Right lobe of liver (tissue), 6 donors: ENCODE measurements around the gene XAGE2. TPM values are rescaled to one million over a fixed set of nuclear protein-coding genes. Genes with fewer than 3 reads are reported as not detected.

Experiments
- ATAC-seq, 4 donors: fragments of 200-7000 bp; cut with Tn5 transposase; one replicate each; pipeline ENCODE4 v1.9.1; 2020; ENCODE audit warnings: mild to moderate bottlenecking in 4 of 4, moderate library complexity in 4 of 4
- DNase-seq, 3 donors: peaks; one replicate each; pipeline ENCODE4 v3.0.0-alpha.2; 2020
- H3K27ac ChIP-seq, 3 donors: fragments of 200-600 bp; one replicate each; pipeline ENCODE4 v1.8.0; 2022
- H3K27me3 ChIP-seq, 2 donors: fragments of 200-600 bp; one replicate each; pipeline ENCODE4 v1.8.0; 2022
- H3K36me3 ChIP-seq, 4 donors: fragments of 200-600 bp; sonication (generic) in 1 of 4; one replicate each; pipeline versions ENCODE4 v1.5.1 to v1.8.0; 2017 to 2022; ENCODE audit warnings: control low read depth in 1 of 4
- H3K4me1 ChIP-seq, 4 donors: fragments of 200-600 bp; sonication (generic) in 1 of 4; one replicate each; pipeline versions ENCODE4 v1.5.1 to v1.8.0; 2017 to 2022; ENCODE audit warnings: control low read depth in 1 of 4
- H3K4me3 ChIP-seq, 3 donors: fragments of 200-600 bp; one replicate each; pipeline ENCODE4 v1.8.0; 2022
- H3K9me3 ChIP-seq, 4 donors: fragments of 200-600 bp; sonication (generic) in 1 of 4; one replicate each; pipeline versions ENCODE4 v1.5.1 to v1.8.0; 2017 to 2022; ENCODE audit warnings: control low read depth in 1 of 4
- POLR2A ChIP-seq: fragments of 450-650 bp; IDR thresholded peaks from one replicate; pipeline ENCODE4 v1.6.1; 2017; ENCODE audit warnings: antibody characterized with exemption, mild to moderate bottlenecking
- WGBS: methylation state at CpG from one replicate; pipeline ENCODE4 v1.1.6; 2018; ENCODE audit warnings: low coverage, low lambda C conversion rate; ENCODE audit not compliant: insufficient coverage; ENCODE audit errors: missing lambda C conversion rate; 5-methylcytosine and 5-hydroxymethylcytosine counted together
- intact Hi-C, 2 donors: fragments of 100-400 bp; cut with DNase I; formaldehyde crosslinking; loops; one replicate each; pipeline versions ENCODE4 v1.11.2 to v1.14.1; 2022
- total RNA-seq, 6 experiments: library from RNA; depleted of rRNA in 2 of 6; stranded (reverse); fragments of >200 nt in 2 of 6; fragmentation: NEBNext Ultra II Directional in 3 of 6; extraction: Animal tissue kit (Norgen Biotek cat#: 25700) in 3 of 6; gene quantifications; one replicate each; pipeline versions ENCODE4 v1.1.0 to v1.2.4, GENCODE V29; 2016 to 2023
- TF ChIP-seq, protein P1 (sequence below), 4 donors: fragments of 200-600 bp in 3 of 4; fragments of 450-650 bp in 1 of 4; IDR thresholded peaks; one replicate each; pipeline versions ENCODE4 v1.5.1 to v1.8.0; 2016 to 2022; ENCODE audit warnings: antibody characterized with exemption in 4 of 4, mild to moderate bottlenecking in 2 of 4
- donor health status: DM: no; HTN: yes; CAD: no.
- donor health status: DM: no; HTN: no; CAD: no.
- donor health status: DM: no; HTN: no; CAD: no.
- donor health status: DM: no; HTN: yes; CAD: no.
- donor health status: DM: no; HTN: yes; CAD: no.

The XAGE2 gene
- total RNA-seq, 6 experiments from 2014 or later = not detected

- WGBS = 34% methylated on average over 6 of the region's 8 CpGs
- TF ChIP-seq POLR2A = no peak
- TF ChIP-seq, protein P1, sequence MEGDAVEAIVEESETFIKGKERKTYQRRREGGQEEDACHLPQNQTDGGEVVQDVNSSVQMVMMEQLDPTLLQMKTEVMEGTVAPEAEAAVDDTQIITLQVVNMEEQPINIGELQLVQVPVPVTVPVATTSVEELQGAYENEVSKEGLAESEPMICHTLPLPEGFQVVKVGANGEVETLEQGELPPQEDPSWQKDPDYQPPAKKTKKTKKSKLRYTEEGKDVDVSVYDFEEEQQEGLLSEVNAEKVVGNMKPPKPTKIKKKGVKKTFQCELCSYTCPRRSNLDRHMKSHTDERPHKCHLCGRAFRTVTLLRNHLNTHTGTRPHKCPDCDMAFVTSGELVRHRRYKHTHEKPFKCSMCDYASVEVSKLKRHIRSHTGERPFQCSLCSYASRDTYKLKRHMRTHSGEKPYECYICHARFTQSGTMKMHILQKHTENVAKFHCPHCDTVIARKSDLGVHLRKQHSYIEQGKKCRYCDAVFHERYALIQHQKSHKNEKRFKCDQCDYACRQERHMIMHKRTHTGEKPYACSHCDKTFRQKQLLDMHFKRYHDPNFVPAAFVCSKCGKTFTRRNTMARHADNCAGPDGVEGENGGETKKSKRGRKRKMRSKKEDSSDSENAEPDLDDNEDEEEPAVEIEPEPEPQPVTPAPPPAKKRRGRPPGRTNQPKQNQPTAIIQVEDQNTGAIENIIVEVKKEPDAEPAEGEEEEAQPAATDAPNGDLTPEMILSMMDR (IDR thresholded peaks at IDR 0.05) = no peak
- H3K4me3 ChIP-seq = no peak overlapping the region
- no peaks in the 10 kb centered on the region for H3K36me3 ChIP-seq
- H3K4me1 ChIP-seq = no peaks in the 10 kb centered on the region
- H3K27ac ChIP-seq = no peak overlapping the region
- H3K9me3 ChIP-seq = no peaks in the 10 kb centered on the region
- ATAC-seq = peak in 2 of 4 donors; percentile 40 to 86
- H3K27me3 ChIP-seq = no peaks in the 10 kb centered on the region
- DNase-seq = no peak
- intact Hi-C loops = no loop called here
Measured at GRCh38 chrX:52346174-52347165, 22.4 kb upstream of the XAGE2 start.

DNA sequence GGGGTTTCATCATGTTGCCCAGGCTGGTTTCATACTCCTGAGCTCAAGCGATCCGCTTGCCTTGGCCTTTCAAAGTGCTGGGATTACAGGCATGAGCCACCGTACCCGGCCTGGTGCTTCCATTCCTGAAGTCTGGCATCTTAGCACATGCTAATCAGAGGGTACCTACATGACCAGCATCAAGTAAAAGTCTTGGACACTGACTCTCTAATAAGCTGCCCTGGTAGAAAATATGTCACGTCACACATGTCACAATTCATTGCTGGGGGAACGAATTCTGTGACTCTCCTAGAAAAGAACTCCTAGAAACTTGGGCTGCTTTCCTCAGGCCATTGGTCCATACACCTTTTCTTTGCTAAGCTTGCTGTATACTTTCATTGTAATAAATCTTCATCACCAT is 19.1 kb upstream of the XAGE2 start:
- Histone ChIP-seq H3K4me1 (no peaks in the 10 kb centered on the region), H3K27me3 (no peaks in the 10 kb centered on the region), H3K27ac (no peak overlapping the region), H3K36me3 (no peaks in the 10 kb centered on the region), H3K9me3 (no peaks in the 10 kb centered on the region), H3K4me3 (no peak overlapping the region)
- DNase-seq (no peak), ATAC-seq (no peak)
- 56% methylated on average over 6 of the region's 6 CpGs for WGBS
- intact Hi-C loops = no loop called here
- TF ChIP-seq POLR2A = no peak
- TF ChIP-seq, protein P1 (IDR thresholded peaks at IDR 0.05) = no peak

- Histone ChIP-seq H3K27me3 (no peaks in the 10 kb centered on the region), H3K9me3 (no peaks in the 10 kb centered on the region), H3K4me3 (no peak overlapping the region), H3K27ac (no peak overlapping the region), H3K4me1 (no peaks in the 10 kb centered on the region), H3K36me3 (no peaks in the 10 kb centered on the region)
- TF ChIP-seq, protein P1 (IDR thresholded peaks at IDR 0.05) = no peak
- no peak for TF ChIP-seq POLR2A
- WGBS = 44% methylated on average over 1 of the region's 1 CpG
- ATAC-seq (no peak), DNase-seq (no peak)
- intact Hi-C loops = no loop called here
Measured at GRCh38 chrX:52352551-52352950, 16.3 kb upstream of the XAGE2 start.

DNA sequence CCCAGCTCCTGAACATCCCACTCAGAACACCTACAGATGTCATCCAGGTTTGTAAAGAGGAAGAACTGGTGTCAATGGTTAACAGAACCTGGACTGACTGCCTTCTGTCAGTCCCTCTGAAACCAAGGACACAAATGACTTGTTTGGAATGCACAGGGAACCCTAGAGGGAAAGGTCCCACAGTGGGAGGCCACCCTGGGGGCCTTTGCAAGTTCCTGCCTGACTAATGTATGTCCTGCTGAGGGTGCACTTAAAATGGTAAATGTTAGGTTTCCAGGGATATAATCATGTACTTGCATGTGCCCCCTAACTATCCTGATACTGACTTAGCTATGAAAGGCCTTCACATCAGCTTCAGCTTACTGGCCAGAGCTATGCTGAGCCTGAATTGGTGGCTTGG is 15.0 kb upstream of the XAGE2 start:
- H3K27ac ChIP-seq = no peak overlapping the region
- no peak for DNase-seq

More for the DNA sequence above, 15.0 kb upstream of the XAGE2 start:
- no peak for ATAC-seq
- intact Hi-C loops = no loop called here
- Histone ChIP-seq H3K4me1 (no peaks in the 10 kb centered on the region), H3K4me3 (no peak overlapping the region), H3K36me3 (no peaks in the 10 kb centered on the region), H3K27me3 (no peaks in the 10 kb centered on the region), H3K9me3 (no peaks in the 10 kb centered on the region)
- TF ChIP-seq POLR2A = no peak
- TF ChIP-seq, protein P1 (IDR thresholded peaks at IDR 0.05) = no peak
